ENCODE results near the gene FHOD3. TPM values are rescaled to one million over a fixed set of nuclear protein-coding genes. Genes with fewer than 3 reads are reported as not detected.

The FHOD3 gene
- total RNA-seq, 1 donor from 2014 or later = 2.5 TPM

DNA sequence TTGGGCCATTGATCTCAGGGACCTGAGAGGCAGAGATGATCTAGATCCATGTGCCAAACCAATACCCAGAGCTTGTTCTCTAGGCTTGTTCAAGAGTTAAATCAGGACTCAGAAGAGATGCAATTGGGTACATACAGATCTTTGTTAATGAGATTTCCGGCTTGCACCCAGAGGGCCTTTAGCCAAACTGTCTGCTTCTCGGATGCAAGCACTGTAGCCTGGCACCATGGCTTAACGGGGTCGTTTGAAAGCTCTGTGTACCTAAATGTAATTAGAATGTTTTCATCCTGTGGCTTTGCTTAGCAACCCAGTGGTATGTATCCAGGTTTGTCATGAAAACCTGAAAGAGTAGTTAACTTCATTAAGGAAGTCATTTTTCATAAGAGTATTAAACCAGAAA, 437.1 kb downstream of the FHOD3 start:
- Histone ChIP-seq H3K27ac (no peak overlapping the region), H3K4me3 (no peak overlapping the region), H3K27me3 (ENCODE audit: low read depth) (no peaks in the 10 kb centered on the region), H3K4me1 (no peaks in the 10 kb centered on the region), H3K9me3 (no peaks in the 10 kb centered on the region), H3K36me3 (no peaks in the 10 kb centered on the region)
- no peak for ATAC-seq
- TF ChIP-seq, protein P1, sequence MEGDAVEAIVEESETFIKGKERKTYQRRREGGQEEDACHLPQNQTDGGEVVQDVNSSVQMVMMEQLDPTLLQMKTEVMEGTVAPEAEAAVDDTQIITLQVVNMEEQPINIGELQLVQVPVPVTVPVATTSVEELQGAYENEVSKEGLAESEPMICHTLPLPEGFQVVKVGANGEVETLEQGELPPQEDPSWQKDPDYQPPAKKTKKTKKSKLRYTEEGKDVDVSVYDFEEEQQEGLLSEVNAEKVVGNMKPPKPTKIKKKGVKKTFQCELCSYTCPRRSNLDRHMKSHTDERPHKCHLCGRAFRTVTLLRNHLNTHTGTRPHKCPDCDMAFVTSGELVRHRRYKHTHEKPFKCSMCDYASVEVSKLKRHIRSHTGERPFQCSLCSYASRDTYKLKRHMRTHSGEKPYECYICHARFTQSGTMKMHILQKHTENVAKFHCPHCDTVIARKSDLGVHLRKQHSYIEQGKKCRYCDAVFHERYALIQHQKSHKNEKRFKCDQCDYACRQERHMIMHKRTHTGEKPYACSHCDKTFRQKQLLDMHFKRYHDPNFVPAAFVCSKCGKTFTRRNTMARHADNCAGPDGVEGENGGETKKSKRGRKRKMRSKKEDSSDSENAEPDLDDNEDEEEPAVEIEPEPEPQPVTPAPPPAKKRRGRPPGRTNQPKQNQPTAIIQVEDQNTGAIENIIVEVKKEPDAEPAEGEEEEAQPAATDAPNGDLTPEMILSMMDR (IDR thresholded peaks at IDR 0.05) = no peak
- DNase-seq = no peak
- intact Hi-C loops (cut with DNase I) = no loop called here

DNA sequence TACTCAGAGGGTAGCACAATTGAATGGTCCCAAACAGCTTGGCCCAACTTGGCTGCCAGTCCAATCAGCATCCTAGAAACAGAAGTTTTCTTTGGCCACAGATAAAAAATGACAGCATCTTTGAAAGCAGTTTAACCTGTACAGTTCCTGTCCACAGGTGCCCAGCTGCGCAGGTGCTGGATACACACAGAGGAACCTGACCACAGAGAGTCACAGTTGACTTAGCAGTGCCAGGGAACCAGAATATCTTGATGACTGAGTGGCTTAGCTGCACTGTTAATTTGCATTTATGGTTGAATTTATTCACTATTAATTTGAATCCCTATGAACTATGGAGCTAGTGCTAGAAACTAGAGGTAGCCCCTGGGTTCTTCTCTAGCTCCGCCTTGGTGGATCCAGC, 437.6 kb downstream of the FHOD3 start:
- Histone ChIP-seq H3K4me3 (no peak overlapping the region), H3K36me3 (no peaks in the 10 kb centered on the region), H3K9me3 (no peaks in the 10 kb centered on the region), H3K27me3 (ENCODE audit: low read depth) (no peaks in the 10 kb centered on the region), H3K27ac (no peak overlapping the region), H3K4me1 (no peaks in the 10 kb centered on the region)
- TF ChIP-seq, protein P1 (IDR thresholded peaks at IDR 0.05) = no peak
- DNase-seq (no peak), ATAC-seq (no peak)
- intact Hi-C loops (cut with DNase I) = no loop called here

DNA sequence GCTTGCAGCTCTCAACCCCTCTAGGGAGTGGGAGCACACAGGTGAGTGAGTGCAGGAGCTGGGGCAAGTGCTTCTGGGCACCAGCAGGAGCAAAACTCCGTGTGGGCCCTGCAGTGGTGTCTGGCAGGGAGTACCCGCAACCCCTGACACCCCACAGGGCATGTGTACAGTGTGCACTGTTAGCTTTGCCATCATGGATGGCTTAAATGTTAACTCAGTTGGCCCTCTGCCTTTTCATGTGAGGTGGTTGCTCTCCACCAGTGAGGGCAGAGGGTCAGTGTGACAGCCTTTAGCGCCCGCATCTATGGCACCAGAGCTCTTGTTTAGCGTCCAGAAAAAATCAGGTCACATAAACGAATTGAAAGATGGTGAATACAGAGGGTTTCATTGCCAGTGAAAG, 438.6 kb downstream of the FHOD3 start:
- intact Hi-C loops (cut with DNase I) = no loop called here
- Histone ChIP-seq H3K9me3 (no peaks in the 10 kb centered on the region), H3K27me3 (ENCODE audit: low read depth) (no peaks in the 10 kb centered on the region), H3K36me3 (no peaks in the 10 kb centered on the region), H3K4me3 (no peak overlapping the region), H3K4me1 (no peaks in the 10 kb centered on the region), H3K27ac (no peak overlapping the region)
- no peak for DNase-seq
- TF ChIP-seq, protein P1 (IDR thresholded peaks at IDR 0.05) = no peak
- no peak for ATAC-seq

DNA sequence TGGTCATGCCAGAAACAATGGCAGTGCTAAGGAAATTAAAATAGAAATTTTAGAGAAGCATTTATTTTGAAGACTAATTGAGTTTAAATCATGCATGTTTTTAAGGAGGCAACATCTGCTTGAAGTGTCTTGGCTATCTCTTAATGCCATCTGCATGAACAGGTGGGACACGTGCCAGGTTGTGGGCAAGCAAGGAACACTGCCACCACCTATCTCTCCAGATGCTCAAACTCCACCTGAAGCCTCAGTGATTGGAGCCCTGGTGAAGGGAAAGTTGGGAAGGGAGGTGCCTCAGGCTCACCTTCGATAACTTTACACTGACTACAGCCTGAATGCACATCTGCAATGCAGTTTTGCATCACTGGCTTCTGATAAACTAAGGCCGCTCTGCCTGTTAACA, 439.8 kb downstream of the FHOD3 start:
- H3K4me3 ChIP-seq = no peak overlapping the region
- DNase-seq (no peak), ATAC-seq (no peak)
- no peaks in the 10 kb centered on the region for H3K9me3 ChIP-seq
- TF ChIP-seq, protein P1 (IDR thresholded peaks at IDR 0.05) = no peak
- H3K36me3 ChIP-seq = no peaks in the 10 kb centered on the region
- no peaks in the 10 kb centered on the region for H3K27me3 ChIP-seq (ENCODE audit: low read depth)
- intact Hi-C loops (cut with DNase I) = no loop called here
- H3K27ac ChIP-seq = no peak overlapping the region
- no peaks in the 10 kb centered on the region for H3K4me1 ChIP-seq

DNA sequence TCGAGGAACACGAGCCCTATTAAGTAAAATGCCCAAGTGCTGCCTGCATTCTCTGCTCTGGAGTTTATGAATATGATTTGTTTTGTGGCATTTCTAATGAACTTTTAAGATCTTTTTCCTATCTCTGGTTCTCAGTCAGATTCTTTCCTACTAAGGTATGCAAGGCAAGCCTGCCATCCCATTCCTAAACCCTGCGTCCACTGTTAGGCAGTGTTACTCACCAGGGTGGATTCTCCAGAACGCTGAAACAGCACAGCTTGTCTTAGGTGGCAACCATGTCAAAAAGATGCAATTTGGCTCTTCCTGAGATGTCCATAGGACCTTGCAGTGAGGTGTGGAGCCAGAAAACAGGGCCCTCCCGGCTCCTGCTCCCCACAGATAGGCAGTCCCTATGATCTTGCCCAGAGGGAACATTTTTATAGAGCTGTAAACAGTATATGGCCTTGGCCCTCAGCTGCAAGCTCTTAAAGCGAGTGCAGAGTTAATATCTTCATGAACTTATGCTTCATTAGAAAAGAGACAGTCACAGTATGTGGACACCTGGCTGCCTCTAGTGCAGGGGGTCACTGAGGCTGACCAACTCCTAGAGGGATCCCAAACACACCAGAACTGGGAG, 446.9 kb downstream of the FHOD3 start:
- no peaks in the 10 kb centered on the region for H3K9me3 ChIP-seq
- intact Hi-C loops (cut with DNase I) = no loop called here
- ATAC-seq = no peak
- no peak overlapping the region for H3K4me3 ChIP-seq
- H3K36me3 ChIP-seq = no peaks in the 10 kb centered on the region
- H3K4me1 ChIP-seq = no peaks in the 10 kb centered on the region
- TF ChIP-seq, protein P1 (IDR thresholded peaks at IDR 0.05) = no peak
- H3K27ac ChIP-seq = no peak overlapping the region
- no peak for DNase-seq
- H3K27me3 ChIP-seq (ENCODE audit: low read depth) = no peaks in the 10 kb centered on the region

All from lower lobe of right lung (tissue), 2 donors.